Karpas-422 (cell line): ENCODE results near the gene HOXC10. TPM values are rescaled to one million over a fixed set of nuclear protein-coding genes. Genes with fewer than 3 reads are reported as not detected.
A peak's percentile ranks its signal among the peaks of the same experiment; 100 is the strongest.

Source experiments
- DNase-seq: peaks from one replicate; pipeline ENCODE4 v3.0.0-alpha.2; 2015
- H2AFZ ChIP-seq: fragments of 200-600 bp; sonication (generic); 2 replicates; pipeline ENCODE4 v1.6.1; 2014; ENCODE audit warnings: antibody characterized with exemption, low read length, mixed read lengths
- H3K27ac ChIP-seq: fragments of 200-600 bp; sonication (generic); 2 replicates; pipeline ENCODE4 v1.5.1; 2014; ENCODE audit warnings: mild to moderate bottlenecking, low read length, moderate library complexity
- H3K27me3 ChIP-seq: fragments of 200-600 bp; sonication (generic); 2 replicates; pipeline ENCODE4 v1.6.1; 2014; ENCODE audit warnings: low read length, mixed read lengths
- H3K36me3 ChIP-seq: fragments of 200-600 bp; sonication (generic); 2 replicates; pipeline ENCODE4 v1.6.1; 2014; ENCODE audit warnings: low read length, mixed read lengths; ENCODE audit not compliant: insufficient read depth
- H3K4me1 ChIP-seq: fragments of 200-600 bp; sonication (generic); 2 replicates; pipeline ENCODE4 v1.6.1; 2014; ENCODE audit warnings: mild to moderate bottlenecking, low read length, mixed read lengths
- H3K4me2 ChIP-seq: fragments of 200-600 bp; sonication (generic); 2 replicates; pipeline ENCODE4 v1.6.1; 2014; ENCODE audit warnings: low read length, low read depth, mild to moderate bottlenecking; ENCODE audit not compliant: poor library complexity, severe bottlenecking
- H3K4me3 ChIP-seq: fragments of 200-600 bp; sonication (generic); 2 replicates; pipeline ENCODE4 v1.5.1; 2014; ENCODE audit warnings: mild to moderate bottlenecking, antibody characterized with exemption, low read length, mixed read lengths
- H3K79me2 ChIP-seq: fragments of 200-600 bp; sonication (generic); 2 replicates; pipeline ENCODE4 v1.6.1; 2014; ENCODE audit warnings: mild to moderate bottlenecking, low read length, mixed read lengths
- H3K9ac ChIP-seq: fragments of 200-600 bp; sonication (generic); 2 replicates; pipeline ENCODE4 v1.6.0; 2014; ENCODE audit warnings: low read length
- H3K9me2 ChIP-seq: fragments of 200-600 bp; sonication (generic), shearing (Covaris generic); replicated peaks from 2 replicates; pipeline ENCODE4 v1.6.0; 2014; ENCODE audit warnings: mild to moderate bottlenecking, low read length, moderate library complexity; ENCODE audit not compliant: insufficient read depth
- H3K9me3 ChIP-seq: fragments of 300-700, 200-600 bp; sonication (generic); 2 replicates; pipeline ENCODE4 v1.6.1; 2014; ENCODE audit warnings: low read length, mixed read lengths
- H4K20me1 ChIP-seq: fragments of 200-600 bp; sonication (generic); 2 replicates; pipeline ENCODE4 v1.6.1; 2014; ENCODE audit warnings: mild to moderate bottlenecking, antibody characterized with exemption, low read length, low read depth; ENCODE audit not compliant: insufficient read depth
- total RNA-seq: library from RNA; depleted of rRNA; stranded (reverse); fragments of >200 nt; shearing (Covaris generic); gene quantifications from 2 replicates; pipeline ENCODE4 v1.2.3, GENCODE V29; 2014; ENCODE audit warnings: low replicate concordance

The HOXC10 gene
- total RNA-seq, 1 experiment from 2014 or later, result not detected

DNA sequence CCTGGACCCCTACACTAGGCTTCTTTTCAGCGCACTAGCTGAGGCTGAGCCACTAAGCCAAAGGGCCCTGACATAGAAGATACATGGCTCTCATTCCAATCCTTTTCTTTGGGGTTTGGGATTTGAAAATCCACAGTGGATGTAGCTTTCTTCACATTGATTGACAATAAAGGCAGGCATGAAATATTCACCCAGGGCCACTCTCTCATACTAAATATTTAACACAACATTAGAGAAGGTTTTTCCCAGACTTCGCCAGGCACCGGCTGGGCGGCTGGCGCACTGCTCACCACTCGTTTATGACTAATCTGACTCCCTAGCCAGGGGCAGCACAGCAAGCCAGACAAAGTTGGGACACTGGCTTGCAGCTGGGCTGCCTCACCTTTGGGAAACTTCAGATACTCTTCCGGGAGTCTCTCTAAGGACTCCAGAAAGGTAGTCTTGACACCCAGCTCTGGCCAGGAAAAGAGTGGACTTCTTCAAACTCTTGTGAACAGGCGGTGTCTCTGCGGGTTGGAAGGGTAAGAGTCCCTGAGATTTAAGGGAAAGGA lies 12.7 kb upstream of the HOXC10 start:
- no peaks in the 10 kb centered on the region for H3K27me3 ChIP-seq
- DNase-seq, result no peak

GRCh38 chr12:53972722-53973235 lies 12.2 kb upstream of the HOXC10 start, which contains the start of gene HOXC11:
Gene HOXC11, plus strand, starts transcription at chr12:53973126. Its CDS starts 116 bp downstream, at chr12:53973242.
- peak within 1 kb of the TSS; percentile 69; the same call in 1 of the 2 replicates for H3K4me3 ChIP-seq
- peak within 1 kb of the TSS; percentile 77 for H3K9ac ChIP-seq
- peak within 1 kb of the TSS; percentile 76 for H3K4me2 ChIP-seq
- no peaks in the 10 kb centered on the region for H3K27me3 ChIP-seq
- H3K27ac ChIP-seq, result no peak within 1 kb of the TSS
- no peak within 1 kb of the TSS for H2AFZ ChIP-seq
- no peaks in the 10 kb centered on the region for H3K9me2 ChIP-seq
- DNase-seq, result no peak
- peaks cover 26% of the 10 kb centered on the region for H3K4me1 ChIP-seq
- no peaks in the 10 kb centered on the region for H3K9me3 ChIP-seq
- H4K20me1 ChIP-seq, result no peaks in the 10 kb centered on the region
- H3K79me2 ChIP-seq, result no peaks in the 10 kb centered on the region
- H3K36me3 ChIP-seq, result no peaks in the 10 kb centered on the region

More for the DNA sequence above, 12.7 kb upstream of the HOXC10 start:
- H4K20me1 ChIP-seq, result no peaks in the 10 kb centered on the region
- H3K4me2 ChIP-seq, result no peak overlapping the region
- H3K9ac ChIP-seq, result no peak overlapping the region
- no peak overlapping the region for H3K27ac ChIP-seq
- H3K79me2 ChIP-seq, result no peaks in the 10 kb centered on the region
- H3K4me3 ChIP-seq, result no peak overlapping the region
- no peaks in the 10 kb centered on the region for H3K36me3 ChIP-seq
- no peak overlapping the region for H2AFZ ChIP-seq
- no peaks in the 10 kb centered on the region for H3K9me2 ChIP-seq
- H3K9me3 ChIP-seq, result no peaks in the 10 kb centered on the region
- H3K4me1 ChIP-seq, result peaks cover 20% of the 10 kb centered on the region

- Histone ChIP-seq H3K27ac (no peak overlapping the region), H2AFZ (no peak overlapping the region), H3K9ac (peak overlapping the region; percentile 77), H3K4me1 (peaks cover 29% of the 10 kb centered on the region), H3K9me2 (no peaks in the 10 kb centered on the region), H3K36me3 (no peaks in the 10 kb centered on the region), H3K79me2 (no peaks in the 10 kb centered on the region), H3K9me3 (no peaks in the 10 kb centered on the region), H3K27me3 (no peaks in the 10 kb centered on the region), H4K20me1 (no peaks in the 10 kb centered on the region), H3K4me2 (peak overlapping the region; percentile 76), H3K4me3 (peak overlapping the region; percentile 69; the same call in 1 of the 2 replicates)
- no peak for DNase-seq
These were observed 11.5 kb upstream of the HOXC10 start for GRCh38 chr12:53973236-53974042.

- Histone ChIP-seq H3K9me2 (no peaks in the 10 kb centered on the region), H3K9ac (peak within 1 kb of the TSS; percentile 77), H3K4me1 (peaks cover 29% of the 10 kb centered on the region), H3K27me3 (no peaks in the 10 kb centered on the region), H2AFZ (peak within 1 kb of the TSS; percentile 81), H3K27ac (no peak within 1 kb of the TSS), H3K4me2 (peak within 1 kb of the TSS; percentile 76), H3K4me3 (peak within 1 kb of the TSS; percentile 69), H3K9me3 (no peaks in the 10 kb centered on the region), H3K79me2 (no peaks in the 10 kb centered on the region), H4K20me1 (no peaks in the 10 kb centered on the region), H3K36me3 (no peaks in the 10 kb centered on the region)
- DNase-seq, result peak; percentile 80
These were observed 10.6 kb upstream of the HOXC10 start, which contains the start of gene HOTAIR for GRCh38 chr12:53974084-53975063. Gene HOTAIR, minus strand, starts transcription at chr12:53974954.

DNA sequence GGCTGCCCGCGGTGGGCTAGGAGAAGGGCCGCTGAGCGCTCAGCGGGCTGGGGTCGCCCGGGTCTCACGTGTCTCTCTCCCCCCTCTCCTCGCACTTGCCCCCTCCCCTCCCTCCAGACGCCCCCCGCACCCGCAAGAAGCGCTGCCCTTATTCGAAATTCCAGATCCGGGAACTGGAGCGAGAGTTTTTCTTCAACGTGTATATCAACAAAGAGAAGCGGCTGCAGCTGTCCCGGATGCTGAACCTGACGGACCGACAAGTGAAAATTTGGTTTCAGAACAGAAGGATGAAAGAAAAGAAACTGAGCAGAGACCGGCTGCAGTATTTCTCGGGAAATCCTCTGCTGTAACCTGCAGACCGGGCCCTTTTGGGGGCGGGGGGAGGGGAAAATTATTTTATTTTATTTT lies 9.9 kb upstream of the HOXC10 start:
- Histone ChIP-seq H2AFZ (peak overlapping the region; percentile 81; the same call in 1 of the 2 replicates), H3K36me3 (no peaks in the 10 kb centered on the region), H3K9me3 (no peaks in the 10 kb centered on the region), H3K9ac (peak overlapping the region; percentile 77), H3K4me2 (peak overlapping the region; percentile 76), H3K79me2 (no peaks in the 10 kb centered on the region), H3K4me1 (peaks cover 29% of the 10 kb centered on the region), H4K20me1 (no peaks in the 10 kb centered on the region), H3K9me2 (no peaks in the 10 kb centered on the region), H3K27ac (no peak overlapping the region), H3K27me3 (no peaks in the 10 kb centered on the region), H3K4me3 (peak overlapping the region; percentile 69)
- DNase-seq, result no peak

GRCh38 chr12:53975479-53976152 lies 9.3 kb upstream of the HOXC10 start:
- H3K79me2 ChIP-seq, result no peaks in the 10 kb centered on the region
- H3K27me3 ChIP-seq, result no peaks in the 10 kb centered on the region
- peak overlapping the region; percentile 77; the same call in 1 of the 2 replicates for H3K9ac ChIP-seq
- no peak for DNase-seq
- H3K4me2 ChIP-seq, result peak overlapping the region; percentile 76
- H4K20me1 ChIP-seq, result no peaks in the 10 kb centered on the region
- no peak overlapping the region for H2AFZ ChIP-seq
- H3K27ac ChIP-seq, result no peak overlapping the region
- no peaks in the 10 kb centered on the region for H3K36me3 ChIP-seq
- H3K4me3 ChIP-seq, result peak overlapping the region; percentile 69
- H3K9me3 ChIP-seq, result no peaks in the 10 kb centered on the region
- peaks cover 29% of the 10 kb centered on the region for H3K4me1 ChIP-seq
- H3K9me2 ChIP-seq, result no peaks in the 10 kb centered on the region

- H3K4me1 ChIP-seq, result peaks cover 29% of the 10 kb centered on the region
- H3K4me3 ChIP-seq, result no peak overlapping the region
- no peak overlapping the region for H3K4me2 ChIP-seq
- H3K9me3 ChIP-seq, result no peaks in the 10 kb centered on the region
- DNase-seq, result no peak
- no peak overlapping the region for H3K9ac ChIP-seq
- H3K9me2 ChIP-seq, result no peaks in the 10 kb centered on the region
- H4K20me1 ChIP-seq, result no peaks in the 10 kb centered on the region
- H3K27me3 ChIP-seq, result no peaks in the 10 kb centered on the region
- no peak overlapping the region for H2AFZ ChIP-seq
- no peaks in the 10 kb centered on the region for H3K79me2 ChIP-seq
- no peaks in the 10 kb centered on the region for H3K36me3 ChIP-seq
- no peak overlapping the region for H3K27ac ChIP-seq
These were observed 8.6 kb upstream of the HOXC10 start for GRCh38 chr12:53976172-53976822.
